HepG2 (cell line): ENCODE results near the gene GSS. TPM values are rescaled to one million over a fixed set of nuclear protein-coding genes. Genes with fewer than 3 reads are reported as not detected.

Experiments used
- ATAC-seq: fragments of 200-7000 bp; cut with Tn5 transposase; 3 replicates; pipeline ENCODE4 v1.9.1; 2020; ENCODE audit warnings: mild to moderate bottlenecking, moderate library complexity
- BruUV-seq: library from RNA; stranded (reverse); fragments of 400-500 nt; replicated peaks from 2 replicates; lab custom pipeline; 2021; lab: Mats Ljungman, UMichigan
- CTCF ChIA-PET: fragments of 300-600 bp; formaldehyde crosslinking; extraction: SDS; loops from one replicate; lab custom pipeline; 2021; ENCODE audit warnings: low total read pairs, inconsistent platforms, low intra/inter-chr PET ratio; lab: Yijun Ruan, JAX
- POLR2A ChIA-PET: fragments of 350-600 bp; sonication (Branson Sonifier 250); formaldehyde crosslinking; loops from one replicate; lab custom pipeline; 2020; ENCODE audit warnings: antibody characterized with exemption, inconsistent platforms; lab: Yijun Ruan, JAX
- DNase-seq: peaks from one replicate; pipeline ENCODE4 v3.0.0-alpha.2; 2015; ENCODE audit warnings: low spot score
- FAIRE-seq: peaks from 3 replicates; lab custom pipeline; 2011; peaks lifted over from hg19 to GRCh38; lab: Jason Lieb, UNC
- H2AFZ ChIP-seq: one replicate; pipeline ENCODE4 v1.6.1; 2011; ENCODE audit warnings: low read length, inconsistent platforms
- H3K27ac ChIP-seq: fragments of 300-600 bp; 3 replicates; pipeline ENCODE4 v1.8.0; 2011; ENCODE audit warnings: mixed run types, mild to moderate bottlenecking, mixed read lengths, low read length, inconsistent platforms; ENCODE audit not compliant: insufficient read depth; ENCODE audit errors: extremely low read length
- H3K27me3 ChIP-seq, 2 experiments: fragments of 200-600 bp in 1 of 2; 2 replicates in 1 of 2; 3 replicates in 1 of 2; pipeline versions ENCODE4 v1.6.0 to v1.8.0; 2011; ENCODE audit warnings: low read length in 2 of 2, mild to moderate bottlenecking in 2 of 2, moderate library complexity in 2 of 2, inconsistent platforms in 1 of 2; ENCODE audit not compliant: insufficient read depth in 2 of 2, control insufficient read depth in 1 of 2
- H3K36me3 ChIP-seq, 2 experiments: fragments of 200-600 bp in 1 of 2; replicated peaks in 1 of 2; 2 replicates in 1 of 2; 3 replicates in 1 of 2; pipeline versions ENCODE4 v1.5.1 to v1.8.0; 2011; ENCODE audit warnings: low read length in 2 of 2, inconsistent platforms in 1 of 2; ENCODE audit not compliant: insufficient read depth in 2 of 2, control insufficient read depth in 1 of 2
- H3K4me1 ChIP-seq: 2 replicates; pipeline ENCODE4 v1.5.1; 2012; ENCODE audit warnings: low read length, inconsistent platforms; ENCODE audit not compliant: insufficient read depth
- H3K4me2 ChIP-seq: 2 replicates; pipeline ENCODE4 v1.6.0; 2011; ENCODE audit warnings: low read depth, low read length, inconsistent platforms
- H3K4me3 ChIP-seq, 3 experiments: fragments of 200-600 bp in 1 of 3; sonication (generic), shearing (Covaris generic) in 1 of 3; replicated peaks in 1 of 3; 2 replicates each; pipeline ENCODE4 v1.5.1; 2011 to 2016; ENCODE audit warnings: low read length in 3 of 3, inconsistent platforms in 2 of 3, low read depth in 2 of 3, mild to moderate bottlenecking in 2 of 3, control low read depth in 1 of 3, mixed read lengths in 1 of 3; ENCODE audit not compliant: insufficient read depth in 1 of 3
- H3K79me2 ChIP-seq: one replicate; pipeline ENCODE4 v1.6.1; 2011; ENCODE audit warnings: low read length, inconsistent platforms; ENCODE audit not compliant: insufficient read depth
- H3K9ac ChIP-seq: 2 replicates; pipeline ENCODE4 v1.6.0; 2011; ENCODE audit warnings: mild to moderate bottlenecking, low read depth, low read length, inconsistent platforms; ENCODE audit not compliant: insufficient read depth
- H3K9me3 ChIP-seq: 2 replicates; pipeline ENCODE4 v1.5.1; 2012; ENCODE audit warnings: mild to moderate bottlenecking, low read length
- H4K20me1 ChIP-seq: 2 replicates; pipeline ENCODE4 v1.6.0; 2011; ENCODE audit warnings: inconsistent platforms, mild to moderate bottlenecking, low read length, moderate library complexity; ENCODE audit not compliant: insufficient read depth
- ADNP ChIP-seq: sonication (generic); formaldehyde crosslinking; IDR thresholded peaks from 2 replicates; pipeline ENCODE4 v1.4.0; 2020; ENCODE audit warnings: missing genetic modification reagents
- ASH2L ChIP-seq: fragments of 300-600, 200-600 bp; sonication (generic); IDR thresholded peaks from 2 replicates; pipeline ENCODE4 v1.7.0; 2017; ENCODE audit warnings: low read depth, mild to moderate bottlenecking, moderate library complexity, mixed read lengths, low read length; ENCODE audit not compliant: insufficient read length
- FLYWCH1 ChIP-seq: sonication (generic); formaldehyde crosslinking; IDR thresholded peaks from 2 replicates; pipeline ENCODE4 v1.8.1; 2023; ENCODE audit warnings: mild to moderate bottlenecking, missing genetic modification reagents
- NRL ChIP-seq: sonication (generic); formaldehyde crosslinking; IDR thresholded peaks from 2 replicates; pipeline ENCODE4 v1.5.0; 2020; ENCODE audit warnings: missing genetic modification reagents, mild to moderate bottlenecking, moderate library complexity, borderline replicate concordance
- WGBS: methylation state at CpG from one replicate; pipeline ENCODE4 v1.1.6; 2017; ENCODE audit warnings: low lambda C conversion rate; 5-methylcytosine and 5-hydroxymethylcytosine counted together
- in situ Hi-C: cut with HindIII; loops from 2 replicates; pipeline ENCODE4 v1.10.0; 2017; ENCODE audit warnings: low pct_unique_long_range_greater_than_20kb; ENCODE audit not compliant: extremely low pct_ligation_motif_present
- intact Hi-C: fragments of 100-400 bp; cut with micrococcal nuclease; formaldehyde crosslinking; loops from one replicate; pipeline ENCODE4 v1.10.0; 2022; ENCODE audit not compliant: unreplicated experiment
- polyA plus RNA-seq, 8 experiments: library from polyadenylated mRNA; depleted of rRNA in 3 of 8; stranded (reverse) in 7 of 8; unstranded in 1 of 8; fragments of >200 nt; fragmentation: Illumina TruSeq in 4 of 8; extraction: Trizol in 4 of 8; gene quantifications; 2 replicates each; pipeline versions ENCODE4 v1.2.1 to v1.2.3, GENCODE V29; 2011 to 2016; ENCODE audit warnings: low read depth in 4 of 8, missing spikeins in 1 of 8, mixed read lengths in 1 of 8; ENCODE audit not compliant: insufficient read depth in 1 of 8
- total RNA-seq, 5 experiments: library from RNA; depleted of rRNA; stranded (reverse); fragments of >200 nt; fragmentation: Illumina TruSeq; extraction: Trizol; gene quantifications; 2 replicates each; pipeline ENCODE4 v1.2.3, GENCODE V29; 2016; ENCODE audit warnings: low read depth in 1 of 5
- TF ChIP-seq, protein P1 (sequence below): sonication (generic); formaldehyde crosslinking; IDR thresholded peaks from 2 replicates; pipeline ENCODE4 v1.5.0; 2020; ENCODE audit warnings: mild to moderate bottlenecking, missing genetic modification reagents

The GSS gene
- total and polyA plus RNA-seq, 2 of the 13 experiments (the other 11 are each of a cell fraction or from before 2014, with no cell fraction given): 80.1 to 102 TPM

DNA sequence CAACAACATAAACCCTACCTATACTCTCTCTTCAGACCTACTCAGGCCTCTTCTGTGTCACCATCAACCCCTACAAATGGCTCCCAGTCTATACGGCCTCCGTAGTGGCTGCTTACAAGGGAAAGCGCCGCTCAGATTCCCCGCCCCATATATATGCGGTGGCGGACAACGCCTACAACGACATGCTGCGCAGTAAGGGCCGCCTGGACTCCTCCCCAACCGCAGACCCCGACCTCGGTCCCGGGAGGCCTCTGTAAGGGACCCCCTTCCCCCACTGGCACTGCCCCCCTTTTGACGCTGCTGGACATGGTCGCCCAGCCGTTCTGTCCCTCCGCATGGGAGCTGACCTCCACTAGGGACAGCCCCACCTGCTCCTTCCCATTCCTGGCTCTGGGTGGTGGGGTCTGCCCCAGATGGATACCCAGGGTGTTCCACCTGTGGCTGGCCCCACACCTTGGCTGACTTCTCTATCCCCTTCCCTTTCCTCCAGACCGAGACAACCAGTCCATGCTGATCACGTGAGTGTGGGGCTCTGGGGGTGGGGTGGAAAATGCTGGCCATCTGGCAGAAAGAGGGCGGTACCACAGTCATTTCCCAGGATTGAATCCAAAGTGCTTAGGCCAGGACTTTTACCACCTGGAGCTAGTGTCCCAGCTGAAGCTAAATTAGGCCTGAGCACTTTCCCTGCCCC is 25.1 kb upstream of the GSS start (continued):
- no peak for TF ChIP-seq ASH2L
- no peak for TF ChIP-seq FLYWCH1 (CRISPR knock-in tag)
- TF ChIP-seq, all 625 proteins: peak for 9

DNA sequence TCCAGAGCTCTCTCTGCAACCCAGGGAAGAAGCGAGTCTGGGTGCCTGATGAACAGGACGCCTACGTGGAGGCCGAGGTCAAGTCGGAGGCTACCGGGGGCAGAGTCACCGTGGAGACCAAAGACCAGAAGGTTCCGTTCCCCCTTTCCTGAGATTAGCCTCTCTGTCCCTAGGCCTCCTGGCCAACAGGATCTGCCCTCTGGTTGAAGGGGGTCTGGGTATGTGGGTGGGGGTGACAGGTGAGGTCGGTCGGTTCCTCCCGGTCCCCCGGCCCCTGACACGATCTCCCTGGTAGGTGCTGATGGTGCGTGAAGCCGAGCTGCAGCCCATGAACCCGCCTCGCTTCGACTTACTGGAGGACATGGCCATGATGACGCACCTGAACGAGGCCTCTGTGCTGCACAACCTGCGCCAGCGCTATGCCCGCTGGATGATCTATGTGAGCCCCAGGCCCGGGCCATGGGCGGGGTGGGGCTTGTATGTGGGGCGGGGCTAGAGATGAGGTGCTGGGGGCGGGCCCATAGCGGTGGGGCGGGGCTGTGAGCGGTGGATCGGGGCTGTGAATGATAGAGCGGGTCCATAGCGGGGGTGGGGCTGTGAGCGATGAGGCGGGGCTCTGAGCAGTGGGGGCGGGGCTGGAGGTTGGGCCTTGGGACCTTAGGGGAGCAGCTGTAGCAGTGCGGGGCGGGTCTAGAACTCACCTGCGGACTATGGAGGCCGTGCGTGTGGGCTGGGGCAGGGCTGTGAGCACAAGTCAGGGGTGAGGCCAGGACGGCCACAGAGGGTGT is 24.0 kb upstream of the GSS start:
- no peak for DNase-seq

More for the DNA sequence above, 24.0 kb upstream of the GSS start:
- H3K4me3 ChIP-seq: no peak overlapping the region
- POLR2A ChIA-PET: no interaction called here
- no TSS peak for BruUV-seq
- no peak overlapping the region for H3K9ac ChIP-seq
- ATAC-seq (no peak), FAIRE-seq (no peak)
- intact Hi-C loops: loop anchor here (5.0 kb wide), 1 partner anchor 283 kb away; no protein-coding TSS in a partner anchor
- H4K20me1 ChIP-seq: no peaks in the 10 kb centered on the region
- H3K27me3 ChIP-seq: peaks cover 14 to 17% of the 10 kb centered on the region in 2 experiments
- CTCF ChIA-PET: no interaction called here
- H3K36me3 ChIP-seq: no peaks in the 10 kb centered on the region
- no peaks in the 10 kb centered on the region for H3K9me3 ChIP-seq
- TF ChIP-seq, protein P1, sequence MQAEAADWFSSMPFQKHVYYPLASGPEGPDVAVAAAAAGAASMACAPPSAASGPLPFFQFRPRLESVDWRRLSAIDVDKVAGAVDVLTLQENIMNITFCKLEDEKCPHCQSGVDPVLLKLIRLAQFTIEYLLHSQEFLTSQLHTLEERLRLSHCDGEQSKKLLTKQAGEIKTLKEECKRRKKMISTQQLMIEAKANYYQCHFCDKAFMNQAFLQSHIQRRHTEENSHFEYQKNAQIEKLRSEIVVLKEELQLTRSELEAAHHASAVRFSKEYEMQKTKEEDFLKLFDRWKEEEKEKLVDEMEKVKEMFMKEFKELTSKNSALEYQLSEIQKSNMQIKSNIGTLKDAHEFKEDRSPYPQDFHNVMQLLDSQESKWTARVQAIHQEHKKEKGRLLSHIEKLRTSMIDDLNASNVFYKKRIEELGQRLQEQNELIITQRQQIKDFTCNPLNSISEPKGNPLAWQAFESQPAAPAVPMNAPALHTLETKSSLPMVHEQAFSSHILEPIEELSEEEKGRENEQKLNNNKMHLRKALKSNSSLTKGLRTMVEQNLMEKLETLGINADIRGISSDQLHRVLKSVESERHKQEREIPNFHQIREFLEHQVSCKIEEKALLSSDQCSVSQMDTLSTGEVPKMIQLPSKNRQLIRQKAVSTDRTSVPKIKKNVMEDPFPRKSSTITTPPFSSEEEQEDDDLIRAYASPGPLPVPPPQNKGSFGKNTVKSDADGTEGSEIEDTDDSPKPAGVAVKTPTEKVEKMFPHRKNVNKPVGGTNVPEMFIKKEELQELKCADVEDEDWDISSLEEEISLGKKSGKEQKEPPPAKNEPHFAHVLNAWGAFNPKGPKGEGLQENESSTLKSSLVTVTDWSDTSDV (CRISPR knock-in tag): 0 out of 2 replicates have a peak, but pooled peaks have one; percentile 24
- TF ChIP-seq NRL (CRISPR knock-in tag): 0 out of 2 replicates have a peak, but pooled peaks have one; percentile 15
- TF ChIP-seq ADNP (CRISPR knock-in tag): no peak
- WGBS: 84% methylated on average over 42 of the region's 42 CpGs
- H3K79me2 ChIP-seq: no peaks in the 10 kb centered on the region
- no peak overlapping the region for H2AFZ ChIP-seq
- in situ Hi-C loops: no loop called here
- H3K4me2 ChIP-seq: no peak overlapping the region
- no peak overlapping the region for H3K27ac ChIP-seq
- peaks cover 27% of the 10 kb centered on the region for H3K4me1 ChIP-seq
